T-helper 9 cell (primary cell): ENCODE results near the gene ACTR6.
"Not testable (repeated sequence)": the region's sequence is repeated elsewhere in the genome, so short reads cannot be mapped to it uniquely, and the experiment has no call there.

ENCODE experiments used
- DNase-seq: peaks from one replicate; pipeline ENCODE4 v3.0.0-alpha.2; 2020

Gene ACTR6

GRCh38 chr12:100222173-100222572 lies 21.6 kb downstream of the ACTR6 start:
- DNase-seq, result not testable (repeated sequence)

DNA sequence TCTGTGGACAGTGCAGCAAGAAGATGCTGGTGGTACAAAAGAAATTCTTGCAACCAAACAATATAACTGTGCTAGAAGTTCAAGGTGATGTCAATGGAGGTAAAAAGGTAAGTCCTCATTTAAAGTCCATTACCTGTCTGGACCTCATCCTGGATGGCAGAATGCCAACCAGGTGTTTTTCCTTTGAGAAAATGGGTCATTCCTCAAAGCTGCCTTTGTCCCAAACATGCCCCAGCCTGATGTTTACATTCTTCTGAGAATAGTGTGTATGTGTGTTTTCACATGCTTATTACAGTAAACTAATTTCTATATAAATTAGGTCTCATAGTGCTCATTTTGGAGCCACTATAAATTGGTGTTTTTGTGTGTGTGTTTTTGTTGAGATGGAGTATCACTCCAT lies 24.9 kb downstream of the ACTR6 start:
- no peak for DNase-seq

DNA sequence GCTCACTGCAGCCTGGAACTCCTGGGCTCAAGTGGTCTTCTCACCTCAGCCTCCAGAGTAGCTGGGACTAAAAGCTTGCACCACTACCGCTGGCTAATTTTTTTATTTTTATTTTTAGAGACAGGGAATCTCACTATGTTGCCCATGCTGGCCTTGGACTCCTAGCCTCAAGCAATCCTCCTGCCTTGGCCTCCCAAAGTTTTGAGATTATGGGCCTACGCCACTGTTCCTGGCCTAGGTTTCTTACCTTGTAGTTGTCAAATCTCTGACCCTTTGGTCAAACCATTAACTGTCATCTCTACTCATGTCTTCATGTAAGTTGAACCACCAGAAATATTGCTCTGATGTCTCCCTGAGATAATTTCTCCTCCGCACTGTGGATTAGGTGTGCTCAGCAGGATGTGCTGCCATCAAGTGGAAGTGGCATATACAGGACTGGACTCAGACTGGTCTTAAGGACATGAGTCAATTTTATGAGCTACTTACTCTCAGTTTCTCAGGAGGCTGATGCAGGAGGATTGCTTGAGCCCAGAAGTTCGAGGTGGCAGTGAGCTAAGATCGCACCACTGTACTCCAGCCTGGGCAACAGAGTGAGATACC lies 28.5 kb downstream of the ACTR6 start:
- no peak for DNase-seq

- DNase-seq, result no peak
Measured at GRCh38 chr12:100229876-100230275, 29.3 kb downstream of the ACTR6 start.

- not testable (repeated sequence) for DNase-seq
Measured at GRCh38 chr12:100231873-100232272, 31.3 kb downstream of the ACTR6 start.

DNA sequence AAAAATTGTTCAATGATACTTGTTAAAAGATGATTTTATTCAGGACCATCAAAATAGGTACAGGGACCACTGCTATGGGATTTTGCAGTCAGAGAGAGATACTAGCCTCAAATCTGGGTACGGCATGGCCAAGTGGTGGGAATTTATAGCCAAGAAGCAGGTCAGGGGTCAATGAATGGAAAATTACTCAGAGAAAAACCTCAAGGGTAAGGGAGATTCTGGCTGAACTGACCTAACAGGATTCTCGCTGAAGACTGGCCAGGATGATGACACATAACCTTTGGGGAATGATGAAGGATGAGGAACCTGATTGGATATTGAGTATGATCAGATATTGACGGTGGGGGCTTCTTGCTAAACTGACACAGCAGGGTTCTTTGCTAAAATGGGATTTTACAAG lies 33.6 kb downstream of the ACTR6 start:
- no peak for DNase-seq

DNA sequence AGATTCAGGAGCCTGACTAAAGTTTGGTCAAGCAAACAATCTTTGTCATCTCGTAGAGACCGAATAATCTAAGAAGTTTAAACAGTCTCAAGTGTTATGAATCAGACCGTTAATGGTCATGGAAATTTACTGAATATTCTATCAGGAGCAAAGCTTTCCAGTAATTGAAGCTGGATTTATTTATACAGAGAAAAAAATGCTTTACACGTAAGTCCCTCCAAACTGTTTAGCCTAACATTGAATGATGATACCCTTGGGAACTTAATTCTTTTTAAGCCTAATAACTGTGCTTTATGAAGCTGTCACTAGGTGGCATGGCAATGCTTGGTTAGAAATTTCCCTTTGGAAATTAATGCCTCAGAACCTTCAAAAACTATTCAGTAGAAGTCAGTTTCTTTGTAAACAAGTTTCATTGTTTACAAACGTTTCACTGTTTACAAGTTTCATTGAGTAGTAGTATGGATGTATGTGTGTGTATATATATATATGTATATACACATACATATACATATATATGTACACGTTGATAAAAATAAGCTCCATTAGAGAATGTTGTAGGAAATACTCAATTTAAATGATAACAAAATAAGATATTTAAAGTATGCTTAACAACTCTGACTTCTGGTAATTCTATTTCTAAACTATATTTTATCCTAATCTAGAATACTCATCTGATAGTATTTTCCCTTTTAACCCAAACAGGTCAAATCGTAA lies 34.1 kb downstream of the ACTR6 start:
- DNase-seq, result no peak

DNA sequence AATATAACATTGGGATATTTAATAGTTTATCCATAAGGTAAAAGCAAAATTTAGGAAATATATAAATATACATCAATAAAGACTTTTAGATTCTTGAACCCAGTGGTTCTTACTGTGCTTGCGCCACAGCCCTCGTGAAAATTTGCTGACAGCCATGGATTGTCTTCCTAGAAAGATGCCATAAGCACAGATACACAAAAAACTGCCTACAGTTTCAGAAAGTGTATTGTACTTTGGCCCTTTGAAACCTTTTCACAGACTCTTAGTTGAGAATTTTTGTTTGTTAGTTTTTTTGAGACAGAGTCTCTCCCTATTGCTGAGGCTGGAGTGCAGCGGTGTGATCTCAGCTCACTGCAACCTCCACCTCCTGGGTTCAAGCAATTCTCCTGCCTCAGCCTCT lies 38.2 kb downstream of the ACTR6 start:
- DNase-seq, result no peak

GRCh38 chr12:100239589-100239988 lies 39.0 kb downstream of the ACTR6 start:
- DNase-seq, result no peak

DNA sequence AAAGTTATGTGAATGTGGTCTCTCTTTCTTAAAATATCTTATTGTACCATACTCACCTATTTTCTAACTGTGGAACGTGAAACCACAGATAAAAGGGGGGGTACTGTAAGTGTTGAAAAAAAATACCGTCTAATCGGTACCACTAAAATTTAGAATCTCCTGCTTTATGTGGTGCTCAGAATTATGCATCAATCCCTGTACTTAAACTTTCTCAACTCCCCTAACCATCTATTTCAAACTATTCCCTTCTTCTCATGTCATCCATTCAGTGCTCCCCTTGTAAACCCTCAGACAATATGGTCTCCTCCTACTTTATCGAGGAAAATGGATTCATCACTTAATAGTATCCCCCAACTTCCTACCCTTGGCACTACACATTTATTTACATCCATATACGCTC lies 42.5 kb downstream of the ACTR6 start:
- no peak for DNase-seq

DNA sequence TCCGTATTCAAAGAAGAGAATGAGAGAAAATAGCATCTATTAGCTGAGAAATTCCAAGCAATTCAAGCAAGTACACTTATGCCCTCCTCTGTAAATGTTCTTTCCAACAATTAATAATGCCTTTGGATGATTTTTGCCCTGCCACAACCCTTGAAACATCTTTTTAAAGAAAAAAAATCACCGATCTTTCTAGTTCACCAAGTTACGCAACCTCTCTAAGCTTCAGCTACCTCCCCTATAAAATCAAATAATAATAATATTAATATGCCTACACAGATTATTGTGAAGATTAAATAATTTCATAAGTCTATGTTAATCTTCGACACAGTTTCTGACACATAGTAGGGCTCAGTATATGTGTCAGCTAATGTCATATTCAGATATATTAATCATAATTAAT lies 47.1 kb downstream of the ACTR6 start:
- no peak for DNase-seq

- no peak for DNase-seq
Measured at GRCh38 chr12:100248886-100249285, 48.3 kb downstream of the ACTR6 start.

GRCh38 chr12:100249941-100250340 lies 49.3 kb downstream of the ACTR6 start:
- DNase-seq, result no peak

GRCh38 chr12:100251917-100252316 lies 51.3 kb downstream of the ACTR6 start:
- no peak for DNase-seq

GRCh38 chr12:100253437-100253836 lies 52.8 kb downstream of the ACTR6 start:
- DNase-seq, result no peak

DNA sequence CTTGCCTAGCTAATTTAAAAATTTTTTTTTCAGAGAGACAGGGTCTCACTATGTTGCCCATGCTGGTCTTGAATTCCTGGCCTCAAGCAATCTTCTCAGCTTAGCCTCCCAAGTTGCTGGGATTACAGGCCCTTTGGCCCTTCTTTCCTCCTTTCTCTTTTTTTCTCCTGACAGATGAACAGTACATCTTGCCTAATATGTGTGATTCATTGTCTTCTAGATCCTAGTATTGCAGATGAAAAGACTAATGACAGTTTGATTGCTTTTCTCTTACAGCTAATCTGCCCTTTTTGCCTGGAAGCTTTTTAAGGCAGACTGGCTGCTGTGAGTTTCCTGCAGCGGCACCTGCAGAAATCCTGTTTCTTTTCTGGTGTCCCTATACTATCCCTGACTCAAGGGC lies 54.3 kb downstream of the ACTR6 start:
- DNase-seq, result no peak

- DNase-seq, result no peak
Measured at GRCh38 chr12:100258127-100258526, 57.5 kb downstream of the ACTR6 start.

GRCh38 chr12:100263131-100263530 lies 62.5 kb downstream of the ACTR6 start:
- no peak for DNase-seq

- not testable (repeated sequence) for DNase-seq
Measured at GRCh38 chr12:100265107-100265506, 64.5 kb downstream of the ACTR6 start.

DNA sequence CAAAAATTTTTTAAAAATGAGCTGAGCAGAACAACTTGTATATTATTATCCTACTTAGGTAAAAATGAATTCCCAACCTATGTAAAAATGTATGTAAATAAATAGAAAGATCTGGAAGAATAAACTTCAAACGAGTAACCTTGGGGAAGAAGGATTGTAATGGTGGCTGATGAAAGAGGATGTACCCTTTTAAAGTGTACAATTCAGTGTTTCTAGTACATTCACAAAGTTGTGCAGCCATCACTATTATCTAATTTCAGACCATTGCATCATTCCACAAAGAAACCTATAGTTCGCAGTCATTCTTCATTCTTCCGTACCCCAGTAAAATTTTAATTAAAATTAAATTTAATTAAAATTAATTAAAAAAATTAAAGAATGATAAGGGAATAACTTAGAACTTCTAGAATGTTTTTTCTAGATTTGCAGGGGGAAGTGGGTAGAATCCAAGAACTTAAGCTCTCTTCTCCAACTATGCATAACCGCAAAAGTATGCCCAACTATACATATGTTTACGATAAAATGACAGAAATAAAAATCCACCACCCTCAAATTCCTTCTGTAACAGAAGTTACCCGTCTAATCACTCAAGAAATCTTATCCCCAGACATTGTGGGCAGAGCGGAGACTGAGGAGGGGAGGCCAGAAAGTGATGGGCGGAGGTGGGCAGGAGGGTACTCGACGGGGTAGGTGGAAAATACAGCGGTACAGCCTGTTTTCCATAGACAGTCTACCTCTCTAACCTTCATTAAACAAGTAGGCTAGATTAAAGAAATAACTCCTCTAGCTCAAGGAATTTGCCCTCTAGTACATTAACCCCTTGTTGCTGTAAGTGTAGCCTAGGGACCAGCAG lies 65.3 kb downstream of the ACTR6 start:
- DNase-seq, result no peak

GRCh38 chr12:100266585-100266834 lies 65.9 kb downstream of the ACTR6 start:
- DNase-seq, result peak; percentile 94

GRCh38 chr12:100266835-100267602 lies 66.4 kb downstream of the ACTR6 start, which contains the start of the genes DEPDC4 and SCYL2:
Gene DEPDC4, minus strand, starts transcription at chr12:100267079. Its CDS starts 3 bp downstream, at chr12:100267076.
Gene SCYL2, plus strand, starts transcription at chr12:100267177. Its CDS starts 15,794 bp downstream, at chr12:100282971.
- DNase-seq, result peak; percentile 90
